ENCODE data around the gene RICTOR.

RICTOR gene

GRCh38 chr5:38932854-38933408 lies 141.3 kb downstream of the RICTOR start:
- FAIRE-seq, result no peak

DNA sequence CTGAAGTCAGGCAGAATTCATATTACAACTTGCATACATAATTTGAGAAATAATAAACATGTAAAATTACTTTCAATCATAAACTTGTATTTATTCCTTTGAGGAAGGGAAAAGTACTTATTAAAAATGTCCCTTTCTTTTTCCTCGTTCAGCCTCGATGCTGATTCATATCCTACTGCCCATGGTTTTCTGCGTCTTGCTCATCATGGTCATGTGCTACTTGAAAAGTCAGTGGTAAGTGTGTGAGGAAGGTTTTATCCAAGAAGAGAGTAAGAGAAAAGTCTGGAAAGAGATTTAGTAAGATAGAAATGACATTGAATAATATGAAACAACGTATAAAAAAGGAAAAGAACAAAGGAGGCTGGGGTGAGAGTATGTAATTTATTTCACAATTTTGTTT lies 142.5 kb downstream of the RICTOR start:
- FAIRE-seq, result no peak

GRCh38 chr5:38929838-38930237 lies 144.4 kb downstream of the RICTOR start:
- no peak for FAIRE-seq

GRCh38 chr5:38927470-38927869 lies 146.7 kb downstream of the RICTOR start:
- no peak for FAIRE-seq

DNA sequence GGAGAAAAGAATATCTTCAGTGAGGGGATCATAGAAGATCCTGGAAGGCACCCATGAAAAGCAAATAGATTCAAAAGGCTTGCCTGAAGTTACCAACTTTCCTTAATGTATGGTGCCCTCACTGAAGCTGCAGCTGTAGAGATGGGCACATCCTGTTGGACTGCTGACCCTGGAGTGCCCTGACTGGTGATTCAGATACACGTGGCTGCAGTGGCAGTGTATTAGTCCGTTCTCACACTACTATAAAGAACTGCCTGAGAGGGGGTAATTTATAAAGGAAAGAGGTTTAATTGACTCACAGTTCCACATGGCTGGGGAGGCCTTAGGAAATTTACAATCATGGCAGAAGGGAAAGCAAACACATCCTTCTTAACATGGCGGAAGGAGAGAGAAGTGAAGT lies 148.1 kb downstream of the RICTOR start:
- FAIRE-seq, result no peak

GRCh38 chr5:38925154-38925925 lies 148.9 kb downstream of the RICTOR start:
- no peak for FAIRE-seq

DNA sequence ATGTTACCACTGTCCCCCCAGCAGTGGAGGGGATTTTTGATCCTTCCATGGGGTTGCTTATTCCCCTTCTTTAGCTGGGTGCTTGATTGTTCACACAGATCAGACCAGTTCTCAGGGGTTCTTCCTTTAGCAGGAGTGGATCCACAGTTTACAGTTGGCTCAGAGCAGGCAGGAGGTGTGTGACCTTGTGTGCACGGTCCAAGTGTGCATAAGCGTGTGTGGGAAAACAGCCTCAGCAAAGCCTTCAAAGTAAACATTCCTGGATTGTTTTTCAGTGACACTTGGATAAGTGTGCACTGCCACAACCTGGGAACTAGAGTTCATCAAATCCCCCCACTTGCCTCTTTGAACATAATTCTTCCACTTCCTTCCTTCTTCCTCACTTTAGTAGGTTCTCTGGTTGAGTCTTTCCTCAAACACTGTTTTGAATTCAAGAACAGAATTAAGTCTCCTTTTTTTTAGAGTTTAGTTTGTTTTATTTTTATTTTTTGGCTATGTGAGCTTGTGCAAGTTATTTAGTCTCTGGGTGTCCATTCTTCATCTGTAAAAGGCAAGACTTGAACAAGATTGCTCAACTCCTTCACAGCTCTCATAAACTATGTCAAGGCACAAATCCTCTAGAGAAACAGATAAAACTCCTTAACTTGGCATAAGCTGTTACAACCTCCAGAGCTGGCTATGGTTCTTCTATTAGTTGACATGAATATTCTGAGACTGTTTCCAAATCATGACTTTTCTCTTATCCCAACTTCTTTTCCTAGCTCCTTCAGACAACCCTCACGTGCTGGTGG lies 150.3 kb downstream of the RICTOR start:
- no peak for FAIRE-seq

DNA sequence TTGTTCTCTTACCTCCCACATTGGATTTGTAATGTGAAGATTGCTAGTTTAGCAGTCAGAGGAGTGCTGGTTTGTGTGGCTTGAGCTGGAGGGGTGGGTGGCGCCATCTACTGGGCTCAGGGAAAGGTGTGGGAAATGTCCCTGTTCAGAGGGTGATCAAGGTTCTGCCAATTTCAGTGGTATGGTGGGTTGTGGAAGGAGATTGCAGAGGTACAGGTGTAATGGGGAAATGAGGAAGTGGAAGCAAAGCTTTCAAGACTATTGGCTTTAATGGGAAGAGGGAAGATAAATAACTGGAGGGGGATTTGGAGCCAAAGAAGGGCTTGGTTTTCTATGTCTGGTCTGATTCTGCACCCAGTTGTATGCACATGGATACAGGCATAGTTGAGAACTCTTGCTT lies 152.0 kb downstream of the RICTOR start:
- no peak for FAIRE-seq

- no peak for FAIRE-seq
Observed at GRCh38 chr5:38921174-38921573, 153.0 kb downstream of the RICTOR start.

- FAIRE-seq, result no peak
Observed at GRCh38 chr5:38916802-38917201, 157.4 kb downstream of the RICTOR start.

DNA sequence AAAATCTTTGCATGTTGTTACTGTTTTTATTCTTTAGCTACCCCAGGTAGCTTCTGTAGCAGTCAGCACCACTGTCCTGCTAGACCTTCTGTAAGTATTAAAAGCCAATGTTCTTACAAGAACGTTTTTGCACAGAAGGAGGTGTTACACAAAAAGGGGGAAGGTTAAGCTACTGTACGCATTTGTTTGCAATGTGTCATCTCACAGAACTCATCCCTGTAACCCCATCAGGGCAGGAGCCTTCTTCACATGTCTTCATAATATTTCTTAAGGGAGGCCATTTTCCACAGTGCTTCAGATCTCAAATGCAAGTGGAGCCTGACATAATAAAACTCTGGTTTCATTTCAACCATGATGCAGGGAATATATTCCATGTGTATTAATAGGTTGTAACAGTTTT lies 160.5 kb downstream of the RICTOR start:
- no peak for FAIRE-seq

- no peak for FAIRE-seq
Observed at GRCh38 chr5:38911933-38912332, 162.3 kb downstream of the RICTOR start.

- FAIRE-seq, result no peak
Observed at GRCh38 chr5:38906503-38906902, 167.7 kb downstream of the RICTOR start.

GRCh38 chr5:38905516-38905915 lies 168.7 kb downstream of the RICTOR start:
- no peak for FAIRE-seq

GRCh38 chr5:38899936-38900335 lies 174.3 kb downstream of the RICTOR start:
- no peak for FAIRE-seq

- FAIRE-seq, result no peak
Observed at GRCh38 chr5:38896760-38897159, 177.4 kb downstream of the RICTOR start.

DNA sequence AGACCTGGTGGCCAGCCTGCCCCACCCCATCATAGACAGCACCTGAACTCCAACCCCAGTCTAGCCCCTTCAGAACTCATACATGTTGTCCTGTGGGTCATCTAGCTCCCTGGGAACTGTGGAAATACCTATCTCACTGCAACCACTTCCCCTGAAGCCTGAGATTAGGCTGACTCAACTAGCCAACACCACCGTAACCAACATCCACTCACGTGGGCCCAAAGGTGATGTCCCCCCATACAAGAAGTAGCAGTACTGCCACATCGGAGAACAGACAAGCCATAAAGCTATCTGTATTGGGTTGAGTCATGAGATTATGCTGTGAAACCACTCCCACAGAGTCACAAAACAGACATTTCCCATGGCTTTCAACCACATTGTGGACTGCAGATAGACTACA lies 181.8 kb downstream of the RICTOR start:
- FAIRE-seq, result no peak

DNA sequence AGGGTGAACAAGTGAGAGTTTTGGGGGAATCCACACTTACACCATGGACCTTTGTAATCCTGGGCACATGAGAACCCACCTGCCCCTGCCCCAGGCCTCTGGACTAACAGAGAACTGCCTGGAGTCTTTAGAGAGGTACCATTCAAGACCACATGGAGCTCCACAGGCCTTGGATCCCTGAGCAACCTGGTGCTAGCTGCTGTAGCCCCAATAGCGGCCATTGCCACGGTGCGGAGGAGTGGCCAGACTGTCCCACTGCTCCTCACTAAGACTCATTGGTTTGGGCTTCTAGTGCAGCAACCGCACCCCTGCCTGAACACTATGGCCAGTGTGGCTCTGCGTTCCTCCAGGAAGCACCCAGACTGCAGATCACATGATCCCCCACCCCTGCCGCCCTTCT lies 182.6 kb downstream of the RICTOR start:
- FAIRE-seq, result no peak

DNA sequence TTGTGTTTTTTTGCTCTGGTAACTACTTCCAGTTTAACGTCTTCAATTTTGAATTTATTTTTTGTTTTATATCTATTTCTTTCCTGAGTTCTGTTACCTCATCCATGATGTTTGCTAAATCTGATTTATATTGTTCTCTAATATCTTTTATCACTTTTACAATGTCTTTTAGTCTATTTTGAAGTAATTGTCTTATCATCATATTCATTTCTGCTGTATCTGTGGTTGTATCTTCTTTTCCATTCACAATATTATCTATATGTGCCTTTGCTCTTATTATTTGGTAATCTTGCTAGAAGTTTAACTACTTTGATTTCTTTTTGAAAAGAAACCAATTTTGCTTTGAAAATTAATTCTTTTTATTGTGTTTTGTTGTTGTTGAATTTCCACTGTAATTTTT lies 184.8 kb downstream of the RICTOR start:
- no peak for FAIRE-seq

- no peak for FAIRE-seq
Observed at GRCh38 chr5:38888041-38888440, 186.2 kb downstream of the RICTOR start.
